Measurements from ENCODE around the gene PDZD8.

PDZD8 gene

DNA sequence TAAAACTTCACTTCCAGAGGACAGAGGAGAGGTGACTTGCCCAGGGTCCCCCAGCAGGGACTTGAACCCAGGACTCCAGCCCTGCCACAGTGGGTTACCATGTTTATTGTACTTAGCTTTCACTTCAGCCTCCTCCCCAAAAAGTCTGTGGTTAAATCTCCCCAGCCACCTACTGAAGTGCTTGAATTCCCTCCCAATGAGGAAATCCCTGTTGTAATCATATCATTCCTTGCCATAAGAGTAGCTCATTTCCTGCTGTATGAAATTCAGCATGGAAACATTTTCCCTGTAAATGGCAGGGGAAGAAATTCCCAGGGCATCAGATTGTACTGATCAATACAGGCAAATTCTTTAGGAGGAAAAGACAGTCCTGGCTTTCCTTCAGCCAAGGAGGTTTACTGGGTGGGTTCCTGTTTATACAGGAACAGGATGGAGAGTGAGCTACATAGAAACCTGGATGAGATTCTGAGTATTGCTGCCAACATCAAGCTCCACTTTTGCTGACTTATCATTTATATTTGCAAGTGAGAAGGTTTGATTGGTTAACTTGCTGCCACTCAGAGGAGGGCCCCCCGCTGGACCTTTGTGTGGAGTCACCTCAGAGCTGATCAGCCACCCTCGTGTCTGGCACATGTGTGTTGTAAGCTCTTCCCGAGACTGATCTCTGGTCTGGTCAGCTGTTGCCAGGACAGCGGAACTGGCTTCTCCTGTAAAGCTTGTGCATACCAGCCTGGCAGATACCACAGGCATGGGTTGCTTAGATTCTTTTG is 16.4 kb upstream of the PDZD8 start:
- no peak for DNase-seq

DNA sequence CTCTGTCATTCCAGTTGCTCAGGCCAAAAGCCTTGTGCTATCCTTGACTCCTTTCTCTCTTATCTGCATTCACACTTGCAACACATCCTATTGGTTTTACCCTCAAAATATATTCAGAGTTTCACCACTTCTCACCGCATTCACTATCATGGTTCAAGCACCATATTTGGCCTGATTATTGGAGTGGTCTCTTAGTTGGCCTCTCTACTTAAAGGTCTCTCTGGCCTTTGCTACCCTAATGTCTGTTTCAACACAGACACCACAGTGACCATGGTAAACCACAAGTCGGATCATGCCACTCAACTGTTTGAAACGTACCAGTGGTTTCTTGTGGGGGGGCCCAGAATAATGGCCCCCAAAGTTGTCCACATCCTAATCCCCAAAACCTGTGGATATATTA is 15.2 kb upstream of the PDZD8 start:
- DNase-seq, result no peak

DNA sequence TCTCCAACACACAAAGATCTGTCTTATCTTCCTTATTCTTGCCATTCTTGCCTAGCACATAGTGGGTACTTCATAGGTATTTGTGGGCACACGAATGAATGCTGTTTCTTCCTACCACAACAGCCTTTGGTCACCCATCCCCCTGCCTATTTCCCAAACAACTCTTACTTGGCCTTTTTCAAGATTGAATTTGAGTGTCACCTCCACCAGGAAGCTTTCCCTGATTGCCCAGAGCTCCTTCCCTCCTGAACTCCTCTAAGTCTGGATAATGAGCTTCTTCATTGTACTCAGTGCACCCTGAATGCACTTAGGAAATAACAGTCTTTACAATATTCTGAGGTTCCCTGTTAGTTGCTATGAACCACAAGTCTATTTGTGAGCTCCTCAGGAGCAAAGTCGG is 11.6 kb upstream of the PDZD8 start:
- no peak for DNase-seq

DNA sequence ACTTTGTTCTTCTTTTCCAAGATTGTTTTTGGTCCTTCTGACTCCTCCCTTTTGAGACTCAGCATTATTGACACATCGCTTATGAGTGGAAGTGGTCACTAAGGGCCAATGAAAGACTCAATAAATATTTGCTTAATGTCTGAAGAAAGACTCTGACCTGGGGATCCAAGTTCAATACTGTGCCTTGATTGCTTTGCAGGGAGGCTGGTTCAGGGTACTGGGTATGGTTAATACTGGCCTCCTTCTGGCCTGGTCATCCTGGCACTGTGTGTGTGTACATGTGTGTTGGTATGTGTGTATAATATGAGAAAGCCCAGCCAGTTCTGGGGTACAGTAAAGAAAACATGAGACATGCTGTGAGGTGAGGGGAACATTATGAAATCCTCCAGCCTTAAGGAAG is 7.6 kb upstream of the PDZD8 start:
- DNase-seq, result no peak

DNA sequence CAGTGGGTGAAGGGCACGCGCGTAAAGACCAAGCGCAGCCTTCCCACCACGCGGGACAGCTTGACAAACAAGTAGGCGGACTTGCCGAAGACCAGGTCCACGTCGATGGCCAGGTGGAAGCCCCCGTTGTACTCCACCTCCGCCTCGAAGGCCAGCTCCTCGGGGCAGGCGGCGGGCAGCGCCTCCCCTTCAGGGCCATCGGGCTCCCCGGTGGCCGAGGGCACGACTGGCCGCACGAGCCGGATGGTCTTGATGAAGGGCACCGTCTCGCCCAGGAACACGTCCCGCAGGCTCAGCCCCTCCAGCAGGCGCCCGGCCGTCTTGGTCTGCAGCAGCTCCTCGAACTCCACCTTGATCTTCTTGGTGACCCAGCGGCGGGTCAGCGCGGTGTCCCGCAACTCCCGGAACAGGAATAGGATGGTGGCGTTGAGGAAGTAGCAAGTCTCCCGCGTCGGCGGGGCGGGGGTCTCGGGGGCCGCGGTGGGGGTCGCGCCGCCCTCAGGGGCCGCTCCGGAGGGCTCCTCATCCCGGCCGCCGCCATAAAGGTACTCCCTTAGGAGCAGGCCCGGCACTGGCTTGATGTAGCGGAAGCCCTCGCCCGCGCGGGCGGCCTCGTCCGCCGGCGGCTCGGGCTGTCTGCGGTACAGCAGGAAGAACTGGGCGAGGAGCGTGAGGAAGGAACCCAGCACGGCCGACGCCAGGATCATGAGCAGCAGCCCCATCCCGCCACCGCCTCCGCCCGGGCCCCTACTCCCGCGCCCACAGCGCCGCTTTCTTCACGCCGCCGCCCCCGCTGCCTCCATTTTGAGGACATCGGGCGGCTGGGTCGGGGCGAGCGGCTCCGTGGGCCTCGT is 507 bp downstream of the PDZD8 start:
- DNase-seq, result no peak

DNA sequence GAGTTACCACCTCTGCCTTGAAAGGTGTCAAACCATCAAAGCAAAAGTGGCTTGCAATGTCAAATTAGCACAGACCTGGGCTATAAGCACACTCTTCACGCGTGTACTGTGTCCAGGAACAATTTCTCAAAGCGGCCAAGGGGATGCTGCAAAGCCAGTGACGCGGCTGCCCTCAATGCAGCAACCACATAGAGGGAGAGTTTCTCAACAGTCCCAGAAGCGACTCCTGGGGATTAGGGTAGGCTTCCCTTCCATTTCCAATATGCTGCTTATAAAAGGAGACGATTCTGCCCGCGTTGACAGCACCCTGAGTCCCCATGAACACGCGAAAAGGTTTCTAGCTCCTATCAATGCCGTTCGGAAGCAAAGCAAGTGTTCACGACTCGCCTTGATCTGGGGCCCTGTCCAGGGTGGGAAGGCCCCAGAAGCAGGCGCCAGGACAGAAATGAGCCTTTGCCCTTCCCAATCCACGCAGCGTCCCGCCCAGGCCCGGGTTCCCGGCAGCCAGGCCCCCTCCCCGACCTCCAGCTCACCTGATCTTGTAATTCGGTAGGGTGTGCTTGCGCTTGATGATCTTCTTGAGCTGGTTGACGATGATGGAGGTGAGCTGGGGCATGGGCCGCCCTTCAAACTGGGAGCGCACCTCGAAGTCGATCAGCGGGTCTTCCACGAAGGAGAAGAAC is 1.3 kb downstream of the PDZD8 start:
- DNase-seq, result no peak

DNA sequence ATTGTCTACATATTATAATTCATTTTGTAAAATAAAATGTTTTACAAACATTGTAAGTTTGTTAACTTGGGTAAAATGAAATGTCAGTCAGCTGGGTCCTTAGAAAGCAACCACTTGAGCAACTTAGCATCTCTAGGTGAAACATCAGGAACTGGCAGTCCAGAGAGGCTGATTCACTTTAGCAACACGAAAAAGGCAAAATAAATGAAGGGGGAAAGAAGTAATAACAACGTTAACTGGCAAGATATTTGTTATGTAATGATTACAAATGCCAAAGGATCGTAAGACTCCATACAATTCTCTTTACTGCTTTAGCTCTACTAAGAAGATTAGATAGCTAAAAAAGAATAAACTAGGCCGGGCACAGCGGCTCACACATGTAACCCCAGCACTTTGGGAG is 5.0 kb downstream of the PDZD8 start:
- no peak for DNase-seq

DNA sequence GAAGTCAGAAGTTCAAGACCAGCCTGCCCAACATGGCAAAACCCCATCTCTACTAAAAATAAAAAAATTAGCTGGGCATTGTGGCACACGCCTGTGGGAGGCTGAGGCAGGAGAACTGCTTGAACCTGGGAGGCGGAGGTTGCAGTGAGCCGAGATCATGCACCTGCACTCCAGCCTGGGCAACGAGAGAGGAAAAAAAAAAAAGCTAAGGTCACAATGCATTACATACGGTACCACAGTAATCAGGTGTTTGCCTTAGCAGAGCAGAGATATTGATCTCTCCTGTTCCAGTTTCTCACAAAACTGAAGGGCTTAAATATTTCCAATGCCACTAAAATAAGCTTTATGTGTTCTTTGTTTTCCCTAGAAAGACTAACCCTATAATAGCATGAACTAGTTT is 7.5 kb downstream of the PDZD8 start:
- no peak for DNase-seq

DNA sequence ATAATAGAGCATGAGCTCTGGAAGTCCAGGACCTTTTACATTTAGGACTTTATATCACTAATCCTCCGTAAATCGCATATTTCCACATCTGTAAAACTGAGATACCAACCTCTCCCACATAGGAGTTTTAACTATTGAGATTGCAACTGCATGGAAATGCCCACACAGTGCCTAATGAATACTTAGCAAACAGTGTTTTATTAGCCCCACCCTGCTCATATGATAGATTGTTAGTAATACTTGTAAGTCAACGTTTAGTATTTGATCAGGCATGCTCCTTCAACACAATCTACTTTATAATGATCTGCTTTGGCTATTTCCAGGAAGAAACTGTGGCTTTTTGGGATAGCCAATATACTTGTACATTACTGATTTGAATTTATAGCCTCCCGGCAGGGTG is 8.5 kb downstream of the PDZD8 start:
- no peak for DNase-seq

DNA sequence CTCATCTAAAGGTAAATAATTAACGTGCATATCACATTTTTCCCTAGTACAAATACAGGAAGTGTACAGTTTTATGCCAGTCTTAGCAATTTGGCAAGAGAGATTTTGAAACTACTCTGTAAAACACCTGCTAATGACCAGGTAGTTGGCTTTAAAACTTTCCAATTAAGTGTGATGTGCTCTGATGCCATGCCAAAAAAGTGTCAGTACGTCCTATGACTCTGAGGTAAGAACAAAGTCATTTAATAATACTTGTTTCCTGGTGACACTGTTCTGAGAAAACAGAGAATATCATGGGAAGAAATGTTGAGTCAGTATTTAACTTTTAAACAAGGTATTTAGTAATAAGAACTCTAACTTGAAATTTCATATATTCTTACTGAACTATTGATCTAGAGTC is 9.6 kb downstream of the PDZD8 start:
- DNase-seq, result no peak

DNA sequence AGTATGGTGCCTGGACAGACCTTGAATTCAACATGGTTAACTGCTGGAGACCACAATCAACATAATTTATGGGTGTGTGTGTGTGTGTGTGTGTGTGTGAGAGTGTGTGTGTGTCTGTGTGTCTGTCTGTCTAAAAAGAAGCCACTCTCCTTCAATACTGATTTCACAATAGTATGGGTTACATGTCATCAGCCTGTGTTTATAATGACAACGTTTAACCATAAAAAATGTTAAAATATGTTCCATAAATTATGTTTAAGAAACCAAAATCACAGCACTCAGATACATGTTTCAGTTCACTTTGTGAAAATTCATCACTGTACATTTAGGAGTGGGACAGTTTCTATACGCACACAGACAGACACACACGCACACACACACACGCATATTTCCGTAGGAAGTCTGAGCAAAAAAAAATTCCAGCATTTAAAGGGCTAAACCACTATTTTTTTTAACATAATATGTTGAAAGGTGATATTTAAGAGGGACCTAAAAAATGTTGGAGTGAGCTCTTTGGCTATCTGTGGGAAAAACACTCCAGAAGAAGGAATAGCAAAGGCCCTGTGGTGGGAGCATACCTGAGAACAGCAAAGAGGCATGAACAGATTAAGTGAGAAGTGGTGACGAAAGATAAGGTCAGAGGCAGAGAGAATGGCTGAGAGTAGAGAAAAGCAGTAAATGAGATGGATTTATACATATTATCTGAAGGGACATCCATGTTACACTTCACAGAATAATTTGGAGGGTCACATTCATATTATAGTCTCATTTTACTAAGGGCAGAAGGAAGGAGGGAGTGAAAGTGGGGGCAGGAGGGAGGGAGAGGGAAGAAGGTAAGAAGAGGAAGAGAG is 10.9 kb downstream of the PDZD8 start:
- no peak for DNase-seq

DNA sequence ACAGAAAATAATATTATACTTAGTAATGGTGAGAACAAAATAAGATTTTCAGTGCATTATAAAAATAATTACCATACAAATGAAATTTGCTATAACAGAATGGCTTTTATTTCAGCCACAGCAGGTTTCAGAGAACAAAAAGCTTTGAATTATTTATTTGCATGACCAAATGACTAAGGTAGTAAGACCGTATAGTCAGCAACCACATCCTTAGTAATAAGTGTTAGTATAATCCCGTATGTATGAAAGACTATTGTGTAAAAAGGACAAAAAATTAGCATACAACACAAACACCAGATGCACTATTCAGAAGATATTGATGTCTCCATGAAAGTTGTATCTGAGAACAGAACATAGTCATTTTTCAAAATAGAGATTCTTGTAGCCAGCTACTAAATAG is 12.2 kb downstream of the PDZD8 start:
- DNase-seq, result no peak

DNA sequence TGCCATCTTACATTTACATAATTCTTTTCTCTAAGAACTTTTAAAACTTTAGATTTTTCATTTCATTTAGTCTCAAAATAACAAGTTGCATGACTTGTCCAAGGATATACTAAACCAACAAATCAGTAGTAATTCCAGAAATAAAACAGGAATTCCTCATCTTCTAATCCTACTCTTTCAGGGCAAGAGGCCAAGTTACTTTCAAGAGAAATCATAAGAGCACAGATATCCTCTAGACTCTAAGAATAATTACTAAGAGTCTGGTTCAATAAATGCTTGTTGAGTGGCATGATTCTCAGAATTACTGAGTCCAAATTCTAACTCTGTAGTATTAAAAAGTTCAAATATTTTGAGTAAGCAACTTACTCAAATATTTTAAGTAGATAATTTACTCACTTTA is 12.9 kb downstream of the PDZD8 start:
- DNase-seq, result no peak

DNA sequence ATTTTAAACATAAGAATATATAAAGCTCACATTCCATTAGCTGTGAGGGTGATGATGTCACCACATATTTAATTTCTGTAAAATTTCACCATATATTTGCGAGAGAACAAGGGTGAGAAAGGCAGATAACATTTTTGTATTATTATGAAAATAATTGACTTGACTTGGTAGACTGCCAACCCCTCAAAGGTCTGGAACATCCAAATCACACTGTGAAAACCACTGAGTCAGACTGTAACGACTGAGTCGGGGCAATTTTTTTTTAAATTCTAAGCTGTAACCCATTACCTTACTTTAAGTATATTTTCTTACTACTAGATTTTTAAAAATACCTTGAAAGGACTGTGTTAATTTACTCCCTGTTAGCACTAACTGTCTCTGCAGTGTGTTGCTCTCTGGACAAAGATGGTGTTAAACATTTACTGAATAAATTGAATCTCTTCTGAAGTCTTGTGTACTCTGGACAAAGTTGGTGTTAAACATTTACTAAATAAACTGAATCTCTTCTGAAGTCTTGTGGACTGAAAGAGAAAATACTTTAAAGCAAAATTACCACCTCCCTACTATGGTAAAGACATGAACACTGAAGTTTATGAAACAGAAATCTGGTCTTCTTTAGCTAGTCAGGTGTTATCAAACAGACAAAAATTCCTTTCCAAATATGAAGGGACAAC is 14.1 kb downstream of the PDZD8 start:
- DNase-seq, result no peak

DNA sequence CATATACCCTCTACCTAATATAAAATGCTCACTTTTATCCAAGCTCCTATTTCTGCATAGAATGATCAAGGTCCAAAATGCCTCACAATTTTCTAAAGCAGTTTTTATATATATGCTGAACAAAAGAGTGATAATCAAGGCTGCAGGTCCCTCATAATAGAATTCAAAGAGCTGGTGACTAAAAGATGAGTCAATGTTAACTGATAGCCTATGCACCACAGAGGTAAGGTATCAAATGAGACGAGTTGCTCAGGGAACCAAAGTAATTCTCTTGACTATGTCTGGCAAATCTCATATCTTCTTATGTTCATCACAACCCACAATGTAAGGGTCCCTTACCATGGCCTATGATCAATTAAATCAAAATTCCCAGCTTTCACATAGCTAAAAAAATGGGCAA is 15.2 kb downstream of the PDZD8 start:
- no peak for DNase-seq

DNA sequence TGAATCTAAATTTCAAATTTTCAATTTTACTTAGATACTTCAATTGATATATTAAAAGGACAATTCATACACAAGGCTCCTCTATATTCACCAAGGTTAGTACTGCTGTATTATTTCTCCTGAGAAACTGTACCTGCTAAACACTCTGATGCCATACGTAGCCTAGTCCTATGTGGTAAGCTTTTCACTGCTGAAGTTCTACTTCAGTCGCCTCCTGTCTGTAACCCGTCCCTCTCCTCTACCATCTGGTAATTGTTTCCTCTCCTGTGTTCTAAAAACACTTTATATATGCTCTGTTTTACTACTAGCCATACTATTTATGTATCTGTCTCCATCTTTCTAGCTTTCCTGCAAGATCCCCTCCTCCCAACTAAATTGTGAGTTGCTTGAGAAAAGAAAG is 20.2 kb downstream of the PDZD8 start:
- DNase-seq, result no peak

DNA sequence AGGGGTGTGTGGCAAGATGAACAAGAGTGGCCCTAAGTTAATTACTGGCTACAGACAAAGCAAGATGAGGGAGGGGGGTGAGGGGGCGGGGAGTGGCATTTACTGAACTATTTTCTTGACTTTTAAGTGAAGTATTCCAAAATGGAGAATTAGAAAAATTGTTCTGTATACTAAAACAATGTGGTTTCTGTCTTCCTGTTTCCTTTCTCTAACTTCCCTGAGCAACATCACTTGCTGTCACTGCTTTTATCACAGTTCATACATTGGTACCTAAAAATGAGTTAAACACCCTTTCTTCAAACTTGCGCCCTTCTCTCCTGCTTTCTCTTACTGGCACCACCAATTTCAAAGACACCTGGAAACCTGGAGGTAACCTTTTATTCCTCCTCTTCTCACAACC is 21.6 kb downstream of the PDZD8 start:
- DNase-seq, result no peak

DNA sequence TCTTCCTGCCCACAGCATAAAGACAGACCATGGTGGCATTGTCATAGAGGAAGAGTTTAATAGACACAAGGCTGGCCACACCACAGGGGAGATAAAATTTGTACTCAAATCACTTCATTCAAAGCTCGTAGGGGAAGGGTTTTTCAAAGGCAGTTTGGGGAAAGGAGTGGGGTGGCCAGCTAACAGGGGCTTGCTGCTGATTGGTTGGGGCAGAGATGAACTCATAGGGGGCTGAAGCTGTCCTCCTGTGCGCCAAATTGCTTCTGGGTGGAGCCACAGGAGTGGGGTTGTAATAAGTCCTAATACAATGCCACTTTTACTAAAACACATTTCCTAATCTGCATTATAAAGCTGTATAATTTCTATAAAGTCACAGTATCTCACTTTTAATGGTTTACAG is 22.5 kb downstream of the PDZD8 start:
- no peak for DNase-seq

DNA sequence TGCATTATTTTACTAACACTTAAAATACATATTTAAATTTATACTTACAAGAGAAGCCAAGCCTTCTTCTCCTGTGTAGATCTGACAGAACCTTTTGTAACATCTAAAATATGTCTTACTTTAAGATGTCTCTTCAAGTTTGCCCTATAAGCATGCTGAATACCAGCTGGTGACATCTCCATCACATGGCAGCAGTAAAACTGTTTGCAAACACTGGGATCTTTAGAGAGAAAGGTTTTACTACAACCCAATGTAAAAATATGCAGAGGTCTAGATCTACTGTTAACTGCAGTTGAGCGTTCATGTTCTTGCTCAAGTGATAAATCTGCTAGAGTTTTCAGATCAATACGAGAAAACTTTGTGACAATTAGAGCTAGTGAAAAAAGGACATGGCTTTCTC is 23.2 kb downstream of the PDZD8 start:
- no peak for DNase-seq

DNA sequence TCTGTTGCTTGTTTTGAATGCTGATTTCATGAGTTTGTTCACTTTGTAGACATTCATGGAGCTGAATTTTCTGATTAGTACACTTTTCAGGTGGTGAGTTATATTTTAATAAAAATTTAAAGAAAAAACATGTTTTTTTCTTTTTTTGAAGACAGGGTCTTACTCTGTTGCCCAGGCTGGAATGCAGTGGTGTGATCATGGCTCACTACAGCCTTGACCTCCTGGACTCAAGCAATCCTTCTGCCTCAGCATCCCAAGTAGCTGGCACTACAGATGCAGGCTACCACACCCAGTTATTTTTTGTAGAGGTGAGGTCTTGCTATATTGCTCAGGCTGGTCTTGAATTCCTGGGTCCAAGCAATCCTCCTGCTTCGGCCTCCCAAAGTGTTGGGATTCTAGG is 23.7 kb downstream of the PDZD8 start:
- no peak for DNase-seq

DNA sequence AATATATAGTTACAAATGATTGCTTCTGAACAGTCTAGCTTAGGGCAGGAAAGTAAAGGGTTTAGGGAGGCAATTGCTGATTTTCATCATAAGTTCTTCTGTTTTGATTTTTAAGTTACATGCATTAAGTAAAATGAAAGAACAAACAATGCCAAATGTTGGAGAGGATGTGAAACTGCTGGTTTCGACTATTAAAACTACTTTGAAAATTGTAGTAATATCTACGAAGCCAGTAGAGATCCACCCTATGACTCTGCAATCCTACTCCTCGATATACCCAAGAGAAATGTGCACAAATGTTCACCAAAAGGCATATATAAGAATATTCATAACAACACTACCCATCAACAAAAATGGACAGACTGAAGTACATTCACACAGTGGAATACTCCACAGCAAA is 24.3 kb downstream of the PDZD8 start:
- DNase-seq, result no peak

DNA sequence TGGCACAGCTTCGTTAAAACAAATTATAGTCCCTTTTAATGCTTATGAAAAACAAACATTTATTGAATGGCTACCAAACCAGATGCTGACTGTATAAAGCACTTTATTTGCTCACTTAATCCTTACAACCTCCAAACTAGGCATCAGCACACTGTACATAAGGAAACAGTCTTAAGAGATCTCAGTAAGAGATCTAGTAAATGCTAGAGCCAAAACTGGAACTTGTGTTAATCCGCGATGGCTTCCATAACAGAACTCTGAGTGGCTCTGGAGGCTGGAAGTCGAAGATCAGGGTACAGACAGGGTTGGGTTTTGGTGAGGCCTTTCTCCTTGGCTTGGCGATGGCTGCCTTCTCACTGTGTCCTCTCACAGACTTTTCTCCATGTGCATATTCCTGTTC is 27.0 kb downstream of the PDZD8 start:
- DNase-seq, result no peak

Measured in NCI-H446 treated with DMSO at 0.1 percent for 48 hours (cell line).